Mesendoderm (in vitro differentiated cells): ENCODE results near the gene PHLDA3.

Experiments
- DNase-seq: peaks from one replicate; pipeline ENCODE4 v3.0.0; 2013
- H2AK5ac ChIP-seq: 2 replicates; pipeline ENCODE4 v1.6.1; 2013; ENCODE audit warnings: low read length, inconsistent platforms
- H2BK120ac ChIP-seq: 2 replicates; pipeline ENCODE4 v1.6.1; 2013; ENCODE audit warnings: low read depth, mild to moderate bottlenecking, low read length, moderate library complexity, mixed read lengths
- H2BK15ac ChIP-seq: replicated peaks from 2 replicates; pipeline ENCODE4 v1.6.1; 2013; ENCODE audit warnings: low read depth, mild to moderate bottlenecking, moderate library complexity
- H2BK5ac ChIP-seq: 2 replicates; pipeline ENCODE4 v1.6.1; 2013; ENCODE audit warnings: low read length, inconsistent platforms
- H3K18ac ChIP-seq: 2 replicates; pipeline ENCODE4 v1.6.1; 2013; ENCODE audit warnings: mild to moderate bottlenecking, low read length, mixed read lengths
- H3K23ac ChIP-seq: one replicate; pipeline ENCODE4 v1.6.1; 2013; ENCODE audit warnings: low read length
- H3K27ac ChIP-seq: 2 replicates; pipeline ENCODE4 v1.5.1; 2013; ENCODE audit warnings: low read depth, mild to moderate bottlenecking, inconsistent platforms, low read length, moderate library complexity
- H3K27me3 ChIP-seq: 2 replicates; pipeline ENCODE4 v1.6.1; 2013; ENCODE audit warnings: low read length, control low read depth, mild to moderate bottlenecking, inconsistent platforms; ENCODE audit not compliant: insufficient read depth, poor library complexity
- H3K36me3 ChIP-seq: 2 replicates; pipeline ENCODE4 v1.6.1; 2013; ENCODE audit warnings: low read length, inconsistent platforms; ENCODE audit not compliant: control insufficient read depth, insufficient read depth
- H3K4ac ChIP-seq: one replicate; pipeline ENCODE4 v1.6.1; 2013; ENCODE audit warnings: low read depth, mild to moderate bottlenecking, low read length, moderate library complexity
- H3K4me1 ChIP-seq: 2 replicates; pipeline ENCODE4 v1.6.1; 2013; ENCODE audit warnings: low read depth, low read length, inconsistent platforms; ENCODE audit not compliant: control insufficient read depth
- H3K4me2 ChIP-seq: 2 replicates; pipeline ENCODE4 v1.6.1; 2013; ENCODE audit warnings: low read length
- H3K4me3 ChIP-seq: 2 replicates; pipeline ENCODE4 v1.5.1; 2013; ENCODE audit warnings: mild to moderate bottlenecking, low read length
- H3K56ac ChIP-seq: one replicate; pipeline ENCODE4 v1.6.1; 2013; ENCODE audit warnings: low read length
- H3K79me1 ChIP-seq: 2 replicates; pipeline ENCODE4 v1.6.1; 2013; ENCODE audit warnings: low read length, inconsistent platforms
- H3K79me2 ChIP-seq: 2 replicates; pipeline ENCODE4 v1.6.1; 2013; ENCODE audit warnings: mild to moderate bottlenecking, low read length; ENCODE audit not compliant: control insufficient read depth, insufficient read depth
- H3K9ac ChIP-seq: 2 replicates; pipeline ENCODE4 v1.6.1; 2013; ENCODE audit warnings: low read length, inconsistent platforms
- H4K5ac ChIP-seq: one replicate; pipeline ENCODE4 v1.6.1; 2013; ENCODE audit warnings: low read length
- H4K8ac ChIP-seq: one replicate; pipeline ENCODE4 v1.6.1; 2013; ENCODE audit warnings: low read depth, mild to moderate bottlenecking, control low read depth, low read length, moderate library complexity
- WGBS: extraction: QIAGEN DNeasy Blood & Tissue Kit; methylation state at CpG from one replicate; pipeline ENCODE4 v1.1.7; 2013; ENCODE audit warnings: low lambda C conversion rate, missing lambda C conversion rate; ENCODE audit not compliant: insufficient coverage; ENCODE audit errors: extremely low coverage; 5-methylcytosine and 5-hydroxymethylcytosine counted together

Gene PHLDA3

DNA sequence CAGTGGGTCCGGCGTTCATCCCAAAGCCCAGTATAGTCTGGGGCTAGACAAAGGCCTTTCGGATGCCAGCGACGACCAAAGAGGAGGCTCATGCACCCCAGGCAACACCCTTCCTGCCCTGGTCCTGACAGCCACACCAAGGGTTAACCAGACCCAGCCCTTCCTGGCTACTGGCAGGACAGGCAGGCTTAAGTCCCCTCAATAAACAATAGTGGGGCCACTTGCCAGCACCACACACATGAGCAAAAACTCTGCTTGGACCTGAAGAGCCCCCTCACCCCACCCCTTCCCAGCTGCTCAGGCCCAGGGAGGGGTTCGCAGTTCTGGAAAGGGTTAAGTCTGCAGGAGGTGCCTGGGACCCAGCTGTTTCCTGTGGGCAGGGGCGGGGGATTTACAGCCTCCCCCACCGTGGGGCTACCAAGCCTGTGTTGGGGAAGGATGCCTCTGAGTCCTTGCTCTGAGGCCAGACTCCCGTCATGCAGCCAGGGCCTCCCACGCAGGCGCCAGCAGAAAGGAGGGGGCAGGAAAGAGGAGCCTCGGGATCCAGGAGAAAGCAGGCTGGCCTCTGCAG lies 18.2 kb downstream of the PHLDA3 start:
- H3K4me3 ChIP-seq, result no peak overlapping the region
- no peaks in the 10 kb centered on the region for H3K36me3 ChIP-seq
- no peak overlapping the region for H2BK5ac ChIP-seq
- H2BK120ac ChIP-seq, result no peak overlapping the region
- H2AK5ac ChIP-seq, result no peak overlapping the region
- no peak overlapping the region for H2BK15ac ChIP-seq
- WGBS, result no CpG with 5 or more reads among the region's 12 CpGs
- H3K27ac ChIP-seq, result no peak overlapping the region
- H3K4ac ChIP-seq, result no peak overlapping the region
- peak overlapping the region; percentile 6 for H3K56ac ChIP-seq
- H3K79me1 ChIP-seq, result no peaks in the 10 kb centered on the region
- no peaks in the 10 kb centered on the region for H3K79me2 ChIP-seq
- no peak overlapping the region for H3K9ac ChIP-seq
- H3K4me2 ChIP-seq, result no peak overlapping the region
- H3K23ac ChIP-seq, result no peak overlapping the region
- no peak overlapping the region for H3K18ac ChIP-seq
- DNase-seq, result peak; percentile 66
- peaks cover 4% of the 10 kb centered on the region for H3K4me1 ChIP-seq
- no peaks in the 10 kb centered on the region for H3K27me3 ChIP-seq
- no peak overlapping the region for H4K8ac ChIP-seq
- H4K5ac ChIP-seq, result no peak overlapping the region

DNA sequence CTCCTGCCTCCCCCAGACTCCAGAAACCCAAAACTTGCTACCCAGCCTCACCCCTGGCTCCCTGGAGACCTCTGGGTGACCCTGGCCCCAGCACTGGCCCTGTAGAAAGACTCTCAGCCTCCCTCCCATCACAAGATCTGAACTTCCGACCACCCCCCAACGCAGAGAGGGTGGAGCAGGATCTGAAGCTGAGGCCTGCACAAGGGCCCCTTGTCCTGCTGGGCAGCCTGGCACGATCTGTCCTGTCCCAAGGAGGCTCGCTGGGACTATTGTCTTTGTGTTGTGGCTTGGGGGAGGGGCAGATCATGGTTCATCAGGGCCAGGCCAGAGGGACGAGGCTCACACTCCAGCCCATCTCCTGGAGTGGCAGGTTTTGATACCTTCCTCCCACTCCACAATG lies 20.0 kb downstream of the PHLDA3 start:
- Histone ChIP-seq H3K36me3 (no peaks in the 10 kb centered on the region), H2BK15ac (no peak overlapping the region), H3K9ac (no peak overlapping the region), H3K18ac (no peak overlapping the region), H3K4me1 (peaks cover 4% of the 10 kb centered on the region), H2BK120ac (no peak overlapping the region), H3K79me1 (no peaks in the 10 kb centered on the region), H4K8ac (no peak overlapping the region), H3K4me3 (no peak overlapping the region), H2BK5ac (no peak overlapping the region), H3K79me2 (no peaks in the 10 kb centered on the region), H3K56ac (peak overlapping the region; percentile 29), H3K23ac (no peak overlapping the region), H4K5ac (no peak overlapping the region), H2AK5ac (no peak overlapping the region), H3K27ac (no peak overlapping the region), H3K4ac (no peak overlapping the region), H3K27me3 (no peaks in the 10 kb centered on the region), H3K4me2 (no peak overlapping the region)
- WGBS, result no CpG with 5 or more reads among the region's 5 CpGs
- DNase-seq, result peak; percentile 42

DNA sequence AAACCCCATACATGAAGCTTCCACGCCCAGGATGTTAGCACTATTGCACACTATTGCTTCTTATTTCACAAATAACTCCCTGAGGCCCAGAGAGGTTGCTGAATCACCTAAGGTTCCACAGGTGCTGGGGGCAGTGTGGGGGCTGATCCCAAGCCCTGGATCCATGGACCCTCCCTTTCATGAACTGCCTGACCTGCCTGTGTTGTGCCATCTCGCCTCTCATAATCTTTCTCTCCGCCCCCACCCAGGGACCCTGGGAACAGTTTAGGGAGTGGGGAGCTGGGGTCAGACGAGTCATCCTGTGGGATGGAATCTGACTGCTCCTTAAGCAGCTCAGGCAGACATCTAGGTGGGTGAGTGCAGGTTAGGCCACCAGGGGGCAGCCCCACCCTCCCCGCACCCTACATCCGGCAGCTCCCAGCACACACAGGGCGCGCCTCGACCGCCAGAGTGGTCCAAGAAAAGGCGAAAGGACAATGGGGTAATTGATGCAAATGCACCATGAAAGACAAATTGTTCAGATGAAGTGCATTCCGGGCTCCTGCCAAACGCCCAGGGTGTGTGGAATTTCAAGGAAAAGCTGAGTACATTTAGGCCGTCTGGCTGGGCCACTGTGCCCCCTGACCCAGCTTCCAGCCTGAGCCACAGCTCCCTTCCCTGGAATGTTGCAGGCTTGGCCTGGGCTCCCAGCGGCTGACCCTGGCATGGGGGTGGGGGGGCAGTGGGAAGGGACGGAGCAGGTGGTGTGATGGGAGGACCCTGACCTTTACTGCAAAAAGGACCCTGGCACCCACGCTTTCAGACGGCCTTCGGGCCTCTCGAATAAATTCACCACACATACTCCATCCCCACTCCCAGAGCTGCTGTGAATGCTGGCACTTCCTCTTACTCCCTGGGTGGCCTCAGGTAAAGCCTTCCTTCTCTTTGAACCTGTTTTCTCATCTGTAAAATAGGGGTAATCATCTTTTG lies 20.8 kb downstream of the PHLDA3 start:
- peak overlapping the region; percentile 26 for H3K56ac ChIP-seq
- no peak overlapping the region for H3K4me2 ChIP-seq
- no peak overlapping the region for H3K4ac ChIP-seq
- no peak overlapping the region for H3K9ac ChIP-seq
- H2AK5ac ChIP-seq, result no peak overlapping the region
- H2BK120ac ChIP-seq, result no peak overlapping the region
- H3K4me3 ChIP-seq, result no peak overlapping the region
- H4K5ac ChIP-seq, result no peak overlapping the region
- no peak overlapping the region for H3K27ac ChIP-seq
- no peak overlapping the region for H3K18ac ChIP-seq
- H4K8ac ChIP-seq, result no peak overlapping the region
- no peak overlapping the region for H2BK5ac ChIP-seq
- no peaks in the 10 kb centered on the region for H3K79me2 ChIP-seq
- no CpG with 5 or more reads among the region's 20 CpGs for WGBS
- H3K4me1 ChIP-seq, result peaks cover 4% of the 10 kb centered on the region
- H3K79me1 ChIP-seq, result no peaks in the 10 kb centered on the region
- no peak overlapping the region for H2BK15ac ChIP-seq
- H3K36me3 ChIP-seq, result no peaks in the 10 kb centered on the region
- peak; percentile 88 for DNase-seq
- H3K27me3 ChIP-seq, result no peaks in the 10 kb centered on the region
- no peak overlapping the region for H3K23ac ChIP-seq

DNA sequence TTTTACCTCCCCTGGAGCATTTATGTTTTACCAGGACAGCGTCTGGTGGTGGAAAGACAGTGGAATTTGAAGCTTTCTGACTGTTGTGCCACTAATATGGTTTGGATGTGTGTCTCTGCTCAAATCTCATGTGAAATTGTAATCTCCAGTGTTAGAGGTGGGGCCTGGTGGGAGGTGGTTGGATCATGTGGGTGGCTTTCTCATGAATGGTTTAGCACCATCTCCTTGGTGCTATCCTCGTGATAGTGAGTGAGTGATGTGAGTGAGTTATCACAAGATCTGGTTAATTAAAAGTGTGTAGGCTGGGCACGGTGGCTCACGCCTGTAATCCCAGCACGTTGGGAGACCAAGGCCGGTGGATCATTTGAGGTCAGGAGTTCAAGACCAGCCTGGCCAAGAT lies 23.7 kb downstream of the PHLDA3 start:
- Histone ChIP-seq H2BK120ac (no peak overlapping the region), H3K9ac (no peak overlapping the region), H3K27me3 (no peaks in the 10 kb centered on the region), H4K8ac (no peak overlapping the region), H3K79me1 (no peaks in the 10 kb centered on the region), H3K23ac (no peak overlapping the region), H2AK5ac (no peak overlapping the region), H3K27ac (no peak overlapping the region), H3K36me3 (no peaks in the 10 kb centered on the region), H2BK5ac (no peak overlapping the region), H3K4me3 (no peak overlapping the region), H3K4me2 (no peak overlapping the region), H3K4me1 (no peaks in the 10 kb centered on the region), H4K5ac (no peak overlapping the region), H3K4ac (no peak overlapping the region), H2BK15ac (no peak overlapping the region), H3K79me2 (no peaks in the 10 kb centered on the region), H3K18ac (no peak overlapping the region), H3K56ac (no peak overlapping the region)
- WGBS, result no CpG with 5 or more reads among the region's 6 CpGs
- DNase-seq, result no peak

DNA sequence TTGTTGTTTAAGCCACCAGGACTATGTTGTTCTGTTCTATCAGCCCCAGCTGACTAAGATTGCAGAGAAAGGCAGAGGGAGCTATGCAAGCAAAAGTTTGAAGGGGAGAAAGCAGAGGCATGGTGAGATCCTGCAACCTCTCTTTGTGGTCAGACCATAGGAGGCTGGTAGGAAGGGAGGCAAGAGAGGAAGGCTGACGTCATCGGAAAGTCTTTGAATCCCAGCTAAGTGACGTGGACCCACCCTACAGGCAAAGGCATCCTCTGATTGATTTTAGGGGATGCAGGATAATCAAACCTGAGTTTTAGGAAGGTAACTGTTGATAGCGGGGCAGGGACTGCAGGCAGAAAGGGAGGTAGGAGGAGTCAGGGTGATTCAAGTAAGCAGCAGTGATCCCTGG lies 24.2 kb downstream of the PHLDA3 start:
- no peak overlapping the region for H3K23ac ChIP-seq
- no peak overlapping the region for H2BK15ac ChIP-seq
- peak; percentile 53 for DNase-seq
- no peaks in the 10 kb centered on the region for H3K4me1 ChIP-seq
- no peak overlapping the region for H3K4me3 ChIP-seq
- H3K4me2 ChIP-seq, result no peak overlapping the region
- no peak overlapping the region for H3K27ac ChIP-seq
- H3K27me3 ChIP-seq, result no peaks in the 10 kb centered on the region
- no peaks in the 10 kb centered on the region for H3K79me1 ChIP-seq
- no peak overlapping the region for H3K18ac ChIP-seq
- no CpG with 5 or more reads among the region's 4 CpGs for WGBS
- no peak overlapping the region for H2BK5ac ChIP-seq
- H4K5ac ChIP-seq, result no peak overlapping the region
- no peak overlapping the region for H3K9ac ChIP-seq
- H4K8ac ChIP-seq, result no peak overlapping the region
- H2BK120ac ChIP-seq, result no peak overlapping the region
- H3K79me2 ChIP-seq, result no peaks in the 10 kb centered on the region
- H3K56ac ChIP-seq, result no peak overlapping the region
- no peaks in the 10 kb centered on the region for H3K36me3 ChIP-seq
- no peak overlapping the region for H3K4ac ChIP-seq
- H2AK5ac ChIP-seq, result no peak overlapping the region
